CD8-positive, alpha-beta memory T cell (primary cell): ENCODE measurements around the gene NTM. TPM values are rescaled to one million over a fixed set of nuclear protein-coding genes. Genes with fewer than 3 reads are reported as not detected.

ENCODE experiments used
- CTCF ChIA-PET: fragments of 350-600 bp; sonication (Branson Sonifier 250); formaldehyde crosslinking; loops from one replicate; lab custom pipeline; 2021; ENCODE audit warnings: antibody characterized with exemption; lab: Charles Lee
- POLR2A ChIA-PET: fragments of 350-600 bp; sonication (Branson Sonifier 250); formaldehyde crosslinking; loops from one replicate; lab custom pipeline; 2021; ENCODE audit warnings: antibody characterized with exemption; lab: Charles Lee
- DNase-seq, 5 donors: peaks; one replicate each; pipeline versions ENCODE4 v3.0.0 to v3.0.0-alpha.2; 2020 to 2022; ENCODE audit warnings: mixed read lengths in 1 of 5
- H3K27ac ChIP-seq: one replicate; pipeline ENCODE4 v1.7.0; 2013; ENCODE audit warnings: low read depth, mild to moderate bottlenecking, low read length, moderate library complexity
- H3K27me3 ChIP-seq: 2 replicates; pipeline ENCODE4 v1.7.0; 2013; ENCODE audit warnings: low read length, mild to moderate bottlenecking; ENCODE audit not compliant: insufficient read depth, poor library complexity, severe bottlenecking
- H3K36me3 ChIP-seq: 2 replicates; pipeline ENCODE4 v1.7.0; 2013; ENCODE audit warnings: mild to moderate bottlenecking, low read length, moderate library complexity; ENCODE audit not compliant: insufficient read depth
- H3K4me1 ChIP-seq: 2 replicates; pipeline ENCODE4 v1.7.0; 2013; ENCODE audit warnings: mild to moderate bottlenecking, low read length, moderate library complexity; ENCODE audit not compliant: insufficient read depth
- H3K4me3 ChIP-seq: 2 replicates; pipeline ENCODE4 v1.7.0; 2013; ENCODE audit warnings: mild to moderate bottlenecking, low read length
- H3K9me3 ChIP-seq: 2 replicates; pipeline ENCODE4 v1.7.0; 2013; ENCODE audit warnings: mild to moderate bottlenecking, low read length
- H3K27ac Mint-ChIP-seq, 8 donors: one replicate each; pipeline ENCODE4 v1.8.0; 2020 to 2021; ENCODE audit warnings: mixed read lengths in 8 of 8, mild to moderate bottlenecking in 6 of 8, inconsistent platforms in 3 of 8, moderate library complexity in 3 of 8
- H3K27me3 Mint-ChIP-seq, 2 donors: one replicate each; pipeline ENCODE4 v1.8.0; 2020 to 2021; ENCODE audit warnings: mixed read lengths in 2 of 2, mild to moderate bottlenecking in 1 of 2, moderate library complexity in 1 of 2
- H3K36me3 Mint-ChIP-seq, 3 donors: one replicate each; pipeline ENCODE4 v1.8.0; 2020 to 2021; ENCODE audit warnings: mixed read lengths in 3 of 3, inconsistent platforms in 1 of 3, mild to moderate bottlenecking in 1 of 3
- H3K4me1 Mint-ChIP-seq, 3 donors: one replicate each; pipeline ENCODE4 v1.8.0; 2020 to 2021; ENCODE audit warnings: mixed read lengths in 3 of 3, inconsistent platforms in 1 of 3, mild to moderate bottlenecking in 1 of 3
- H3K4me3 Mint-ChIP-seq, 7 donors: one replicate each; pipeline ENCODE4 v1.8.0; 2020 to 2021; ENCODE audit warnings: mixed read lengths in 7 of 7, mild to moderate bottlenecking in 6 of 7, moderate library complexity in 4 of 7, inconsistent platforms in 2 of 7
- H3K9me3 Mint-ChIP-seq, 5 donors: one replicate each; pipeline ENCODE4 v1.8.0; 2020 to 2022; ENCODE audit warnings: mixed read lengths in 5 of 5, mild to moderate bottlenecking in 3 of 5, moderate library complexity in 2 of 5, inconsistent platforms in 1 of 5
- polyA plus RNA-seq: library from polyadenylated mRNA; unstranded; fragments of 300-500 nt; fragmentation: Illumina TruSeq; gene quantifications from one replicate; pipeline ENCODE4 v1.2.3, GENCODE V29; 2021
- total RNA-seq, 2 experiments: library from RNA; stranded (reverse); gene quantifications; one replicate each; pipeline ENCODE4 v1.2.3, GENCODE V29; 2021

NTM gene
- total and polyA plus RNA-seq, 3 experiments from 2014 or later = not detected

- no peaks in the 10 kb centered on the region for H3K27me3 Mint-ChIP-seq
- Histone ChIP-seq H3K27me3 (no peaks in the 10 kb centered on the region), H3K27ac (no peak overlapping the region), H3K4me1 (no peaks in the 10 kb centered on the region), H3K4me3 (no peak overlapping the region), H3K9me3 (no peaks in the 10 kb centered on the region), H3K36me3 (no peaks in the 10 kb centered on the region)
- no peaks in the 10 kb centered on the region for H3K4me1 Mint-ChIP-seq
- no peak for DNase-seq
- H3K4me3 Mint-ChIP-seq = no peak overlapping the region
- POLR2A ChIA-PET = no interaction called here
- H3K9me3 Mint-ChIP-seq = peaks cover 0 to 3% (median 0%) of the 10 kb centered on the region in 5 donors
- CTCF ChIA-PET = no interaction called here
- H3K27ac Mint-ChIP-seq = no peak overlapping the region
- H3K36me3 Mint-ChIP-seq = no peaks in the 10 kb centered on the region
These were observed 746.1 kb downstream of the NTM start for GRCh38 chr11:132116516-132116915.

GRCh38 chr11:132118661-132119060, 748.2 kb downstream of the NTM start:
- Mint-ChIP-seq H3K27ac (no peak overlapping the region), H3K27me3 (no peaks in the 10 kb centered on the region), H3K4me3 (no peak overlapping the region), H3K36me3 (no peaks in the 10 kb centered on the region), H3K9me3 (no peaks in the 10 kb centered on the region), H3K4me1 (no peaks in the 10 kb centered on the region)
- ChIA-PET POLR2A (no interaction called here), CTCF (no interaction called here)
- Histone ChIP-seq H3K4me3 (no peak overlapping the region), H3K4me1 (no peaks in the 10 kb centered on the region), H3K36me3 (no peaks in the 10 kb centered on the region), H3K27me3 (no peaks in the 10 kb centered on the region), H3K9me3 (no peaks in the 10 kb centered on the region), H3K27ac (no peak overlapping the region)
- no peak for DNase-seq

GRCh38 chr11:132119573-132119972, 749.2 kb downstream of the NTM start:
- H3K27ac Mint-ChIP-seq = no peak overlapping the region
- no peaks in the 10 kb centered on the region for H3K36me3 ChIP-seq
- H3K27ac ChIP-seq = no peak overlapping the region
- H3K36me3 Mint-ChIP-seq = no peaks in the 10 kb centered on the region
- no peaks in the 10 kb centered on the region for H3K4me1 Mint-ChIP-seq
- H3K4me3 Mint-ChIP-seq = no peak overlapping the region
- H3K27me3 Mint-ChIP-seq = no peaks in the 10 kb centered on the region
- CTCF ChIA-PET = no interaction called here
- no peak for DNase-seq
- POLR2A ChIA-PET = no interaction called here
- H3K4me1 ChIP-seq = no peaks in the 10 kb centered on the region
- H3K9me3 Mint-ChIP-seq = no peaks in the 10 kb centered on the region
- no peak overlapping the region for H3K4me3 ChIP-seq
- H3K9me3 ChIP-seq = no peaks in the 10 kb centered on the region
- H3K27me3 ChIP-seq = no peaks in the 10 kb centered on the region

GRCh38 chr11:132122735-132123134, 752.3 kb downstream of the NTM start:
- H3K36me3 Mint-ChIP-seq = no peaks in the 10 kb centered on the region
- H3K4me3 Mint-ChIP-seq = no peak overlapping the region
- H3K4me1 ChIP-seq = no peaks in the 10 kb centered on the region
- H3K36me3 ChIP-seq = no peaks in the 10 kb centered on the region
- POLR2A ChIA-PET = no interaction called here
- H3K4me3 ChIP-seq = no peak overlapping the region
- H3K9me3 ChIP-seq = no peaks in the 10 kb centered on the region
- no peak for DNase-seq
- no peak overlapping the region for H3K27ac Mint-ChIP-seq
- no peaks in the 10 kb centered on the region for H3K9me3 Mint-ChIP-seq
- H3K4me1 Mint-ChIP-seq = no peaks in the 10 kb centered on the region
- no peaks in the 10 kb centered on the region for H3K27me3 ChIP-seq
- H3K27ac ChIP-seq = no peak overlapping the region
- H3K27me3 Mint-ChIP-seq = no peaks in the 10 kb centered on the region
- CTCF ChIA-PET = no interaction called here

GRCh38 chr11:132123449-132123848, 753.0 kb downstream of the NTM start:
- POLR2A ChIA-PET = no interaction called here
- no peak overlapping the region for H3K27ac ChIP-seq
- no peak overlapping the region for H3K4me3 ChIP-seq
- Mint-ChIP-seq H3K27ac (no peak overlapping the region), H3K27me3 (no peaks in the 10 kb centered on the region), H3K36me3 (no peaks in the 10 kb centered on the region), H3K4me1 (no peaks in the 10 kb centered on the region), H3K9me3 (no peaks in the 10 kb centered on the region), H3K4me3 (no peak overlapping the region)
- CTCF ChIA-PET = no interaction called here
- H3K36me3 ChIP-seq = no peaks in the 10 kb centered on the region
- H3K9me3 ChIP-seq = no peaks in the 10 kb centered on the region
- DNase-seq = no peak
- H3K4me1 ChIP-seq = no peaks in the 10 kb centered on the region
- H3K27me3 ChIP-seq = no peaks in the 10 kb centered on the region

- Mint-ChIP-seq H3K27ac (no peak overlapping the region), H3K9me3 (no peaks in the 10 kb centered on the region), H3K27me3 (no peaks in the 10 kb centered on the region), H3K4me3 (no peak overlapping the region), H3K4me1 (no peaks in the 10 kb centered on the region), H3K36me3 (no peaks in the 10 kb centered on the region)
- no peak for DNase-seq
- Histone ChIP-seq H3K27me3 (no peaks in the 10 kb centered on the region), H3K4me3 (no peak overlapping the region), H3K36me3 (no peaks in the 10 kb centered on the region), H3K4me1 (no peaks in the 10 kb centered on the region), H3K9me3 (no peaks in the 10 kb centered on the region), H3K27ac (no peak overlapping the region)
- ChIA-PET CTCF (no interaction called here), POLR2A (no interaction called here)
These were observed 753.7 kb downstream of the NTM start for GRCh38 chr11:132123854-132124835.

- Mint-ChIP-seq H3K9me3 (no peaks in the 10 kb centered on the region), H3K36me3 (no peaks in the 10 kb centered on the region), H3K27me3 (no peaks in the 10 kb centered on the region), H3K4me3 (no peak overlapping the region), H3K4me1 (no peaks in the 10 kb centered on the region), H3K27ac (no peak overlapping the region)
- H3K27ac ChIP-seq = no peak overlapping the region
- DNase-seq = no peak
- H3K4me3 ChIP-seq = no peak overlapping the region
- ChIA-PET CTCF (no interaction called here), POLR2A (no interaction called here)
- no peaks in the 10 kb centered on the region for H3K9me3 ChIP-seq
- H3K36me3 ChIP-seq = no peaks in the 10 kb centered on the region
- no peaks in the 10 kb centered on the region for H3K27me3 ChIP-seq
- H3K4me1 ChIP-seq = no peaks in the 10 kb centered on the region
These were observed 755.8 kb downstream of the NTM start for GRCh38 chr11:132125988-132126871.
